GM23248 (cell line): ENCODE data around the gene PPP6R3.

Experiments used
- EZH2 ChIP-seq: fragments of 200-600 bp; sonication (generic); IDR thresholded peaks from 2 replicates; pipeline ENCODE4 v1.6.1; 2018; ENCODE audit warnings: antibody characterized with exemption, mild to moderate bottlenecking; ENCODE audit not compliant: insufficient read depth, poor library complexity, severe bottlenecking
- EZH2phosphoT487 ChIP-seq: fragments of 200-600 bp; sonication (generic); IDR thresholded peaks from 2 replicates; pipeline ENCODE4 v1.6.1; 2018; ENCODE audit warnings: antibody characterized with exemption, moderate library complexity, mild to moderate bottlenecking, low read depth; ENCODE audit not compliant: insufficient read depth

- TF ChIP-seq EZH2phosphoT487 (no peak), EZH2 (no peak)
Observed at GRCh38 chr11:68582416-68583040, 122.0 kb downstream of the PPP6R3 start.
